Ascending aorta (tissue), 2 donors: ENCODE measurements around the gene ATG10. TPM values are rescaled to one million over a fixed set of nuclear protein-coding genes. Genes with fewer than 3 reads are reported as not detected.

Experiments
- DNase-seq, 2 donors: peaks; one replicate each; pipeline ENCODE4 v3.0.0-alpha.2; 2019; ENCODE audit warnings: low spot score in 2 of 2
- H3K27ac ChIP-seq, 2 donors: fragments of 200-600 bp; sonication (generic); one replicate each; pipeline ENCODE4 v1.5.1; 2016 to 2017; ENCODE audit warnings: mild to moderate bottlenecking in 1 of 2
- H3K27me3 ChIP-seq: fragments of 200-600 bp; sonication (generic); one replicate; pipeline ENCODE4 v1.5.1; 2017
- H3K36me3 ChIP-seq, 2 donors: fragments of 200-600 bp; sonication (generic); one replicate each; pipeline ENCODE4 v1.5.1; 2016
- H3K4me1 ChIP-seq, 2 donors: fragments of 200-600 bp; sonication (generic); one replicate each; pipeline ENCODE4 v1.5.1; 2016 to 2017; ENCODE audit warnings: mild to moderate bottlenecking in 1 of 2
- H3K4me3 ChIP-seq, 2 donors: fragments of 200-600 bp; sonication (generic); one replicate each; pipeline ENCODE4 v1.5.1; 2016 to 2017; ENCODE audit warnings: mild to moderate bottlenecking in 1 of 2
- H3K9me3 ChIP-seq, 2 donors: fragments of 200-600 bp; sonication (generic); one replicate each; pipeline ENCODE4 v1.5.1; 2016
- intact Hi-C: fragments of 100-400 bp; cut with DNase I; formaldehyde crosslinking; loops from one replicate; pipeline ENCODE4 v1.15.1; 2023
- total RNA-seq: library from RNA; depleted of rRNA; stranded (reverse); fragments of >200 nt; gene quantifications from one replicate; pipeline ENCODE4 v1.1.0, GENCODE V29; 2016
- TF ChIP-seq, protein P1 (sequence below), 3 experiments: fragments of 200-600 bp in 2 of 3; fragments of 450-650 bp in 1 of 3; sonication (generic) in 2 of 3; IDR thresholded peaks; one replicate each; pipeline ENCODE4 v1.5.1; 2016 to 2019; ENCODE audit warnings: antibody characterized with exemption in 3 of 3, mild to moderate bottlenecking in 1 of 3, moderate library complexity in 1 of 3

ATG10 gene
- total RNA-seq, 1 donor from 2014 or later = 8.4 TPM

DNA sequence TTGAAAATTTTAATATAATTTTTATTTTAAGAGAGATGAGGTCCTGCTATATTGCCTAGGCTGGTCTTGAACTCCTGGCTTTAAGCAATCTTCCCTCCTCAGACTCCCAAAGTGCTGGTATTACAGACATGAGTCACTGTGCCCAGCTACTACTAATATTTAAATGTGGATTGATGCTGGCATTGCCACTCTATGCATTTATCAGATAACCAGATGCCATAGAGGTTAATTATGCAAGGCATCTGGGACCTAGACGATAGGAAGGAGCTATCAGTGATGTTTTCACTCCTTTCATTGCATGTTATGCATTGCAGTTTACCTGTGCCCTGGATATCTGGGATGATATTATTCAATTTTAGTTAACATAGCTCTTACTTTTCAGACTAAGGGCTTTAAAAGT, 179.4 kb downstream of the ATG10 start:
- Histone ChIP-seq H3K9me3 (no peaks in the 10 kb centered on the region), H3K36me3 (no peaks in the 10 kb centered on the region), H3K4me1 (no peaks in the 10 kb centered on the region), H3K27ac (no peak overlapping the region), H3K4me3 (no peak overlapping the region), H3K27me3 (no peaks in the 10 kb centered on the region)
- DNase-seq = no peak
- intact Hi-C loops = no loop called here
- TF ChIP-seq, protein P1, sequence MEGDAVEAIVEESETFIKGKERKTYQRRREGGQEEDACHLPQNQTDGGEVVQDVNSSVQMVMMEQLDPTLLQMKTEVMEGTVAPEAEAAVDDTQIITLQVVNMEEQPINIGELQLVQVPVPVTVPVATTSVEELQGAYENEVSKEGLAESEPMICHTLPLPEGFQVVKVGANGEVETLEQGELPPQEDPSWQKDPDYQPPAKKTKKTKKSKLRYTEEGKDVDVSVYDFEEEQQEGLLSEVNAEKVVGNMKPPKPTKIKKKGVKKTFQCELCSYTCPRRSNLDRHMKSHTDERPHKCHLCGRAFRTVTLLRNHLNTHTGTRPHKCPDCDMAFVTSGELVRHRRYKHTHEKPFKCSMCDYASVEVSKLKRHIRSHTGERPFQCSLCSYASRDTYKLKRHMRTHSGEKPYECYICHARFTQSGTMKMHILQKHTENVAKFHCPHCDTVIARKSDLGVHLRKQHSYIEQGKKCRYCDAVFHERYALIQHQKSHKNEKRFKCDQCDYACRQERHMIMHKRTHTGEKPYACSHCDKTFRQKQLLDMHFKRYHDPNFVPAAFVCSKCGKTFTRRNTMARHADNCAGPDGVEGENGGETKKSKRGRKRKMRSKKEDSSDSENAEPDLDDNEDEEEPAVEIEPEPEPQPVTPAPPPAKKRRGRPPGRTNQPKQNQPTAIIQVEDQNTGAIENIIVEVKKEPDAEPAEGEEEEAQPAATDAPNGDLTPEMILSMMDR (IDR thresholded peaks at IDR 0.05) = no peak

DNA sequence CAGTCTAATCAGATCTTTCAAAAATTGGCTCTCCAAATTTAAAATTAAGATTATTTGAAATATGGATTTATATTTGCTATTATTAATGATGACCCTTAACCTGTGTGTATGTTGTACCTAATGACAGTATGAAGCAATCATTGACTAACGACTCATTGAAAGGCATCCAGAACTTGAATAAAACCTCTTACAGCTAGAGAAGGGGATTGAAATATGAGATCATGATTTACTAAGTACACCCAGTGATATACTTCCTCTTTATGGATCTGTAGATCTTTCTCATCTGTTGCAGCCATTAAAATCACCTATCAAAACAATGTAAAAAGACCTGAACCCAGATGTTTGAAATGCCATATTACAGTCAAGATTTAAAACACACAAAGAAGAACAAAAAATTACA, 179.8 kb downstream of the ATG10 start:
- TF ChIP-seq, protein P1 (IDR thresholded peaks at IDR 0.05) = no peak
- Histone ChIP-seq H3K9me3 (no peaks in the 10 kb centered on the region), H3K27me3 (no peaks in the 10 kb centered on the region), H3K4me1 (no peaks in the 10 kb centered on the region), H3K27ac (no peak overlapping the region), H3K4me3 (no peak overlapping the region), H3K36me3 (no peaks in the 10 kb centered on the region)
- no peak for DNase-seq
- intact Hi-C loops = no loop called here

DNA sequence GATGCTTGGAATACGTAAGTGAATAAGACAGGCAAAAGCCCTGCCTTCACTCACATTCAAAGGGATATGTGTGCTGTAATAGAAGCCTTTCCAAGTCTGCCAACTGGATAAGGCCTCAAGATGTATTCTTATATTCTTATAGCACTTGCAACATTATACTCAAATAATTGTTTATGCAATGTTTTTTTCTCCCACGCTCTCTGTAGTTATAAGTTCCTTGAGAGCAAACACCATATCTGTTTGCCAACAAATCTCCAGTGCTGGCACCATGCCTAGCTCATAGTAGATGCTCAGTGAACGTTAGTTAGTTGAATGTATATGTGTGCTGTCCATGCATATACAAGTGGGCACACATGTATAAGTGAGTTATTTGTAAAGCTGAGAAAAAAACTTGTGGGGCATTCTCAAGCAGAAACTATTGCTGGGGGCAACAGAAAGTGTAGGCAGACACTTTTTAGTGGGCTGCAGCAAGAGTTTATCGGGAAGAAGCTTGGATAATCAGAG, 181.2 kb downstream of the ATG10 start:
- Histone ChIP-seq H3K4me1 (no peaks in the 10 kb centered on the region), H3K36me3 (no peaks in the 10 kb centered on the region), H3K27me3 (no peaks in the 10 kb centered on the region), H3K9me3 (no peaks in the 10 kb centered on the region), H3K4me3 (no peak overlapping the region), H3K27ac (no peak overlapping the region)
- intact Hi-C loops = no loop called here
- no peak for DNase-seq
- TF ChIP-seq, protein P1 (IDR thresholded peaks at IDR 0.05) = no peak

DNA sequence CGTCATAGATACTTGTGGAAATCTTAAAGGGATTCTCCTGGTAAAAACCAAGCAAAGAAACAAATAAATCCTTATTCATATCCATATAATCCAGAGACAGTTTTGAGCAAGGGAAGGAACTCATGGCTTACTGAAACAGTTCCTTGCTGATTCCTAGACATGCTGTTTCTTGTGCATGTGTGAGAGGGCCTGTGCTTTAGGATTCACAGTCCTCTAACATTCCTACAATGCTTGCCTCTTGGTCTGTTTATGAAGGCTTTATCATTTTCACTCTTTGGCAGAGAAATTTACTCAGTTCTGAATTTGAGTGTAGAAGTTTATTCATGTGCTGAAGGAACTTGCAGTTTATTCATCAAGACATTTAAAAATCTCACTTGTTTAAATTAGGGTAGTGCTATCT, 183.0 kb downstream of the ATG10 start:
- no peaks in the 10 kb centered on the region for H3K27me3 ChIP-seq
- no peaks in the 10 kb centered on the region for H3K9me3 ChIP-seq
- H3K27ac ChIP-seq = no peak overlapping the region
- H3K4me3 ChIP-seq = no peak overlapping the region
- H3K36me3 ChIP-seq = no peaks in the 10 kb centered on the region
- TF ChIP-seq, protein P1 (IDR thresholded peaks at IDR 0.05) = no peak
- intact Hi-C loops = no loop called here
- no peaks in the 10 kb centered on the region for H3K4me1 ChIP-seq
- DNase-seq = no peak

DNA sequence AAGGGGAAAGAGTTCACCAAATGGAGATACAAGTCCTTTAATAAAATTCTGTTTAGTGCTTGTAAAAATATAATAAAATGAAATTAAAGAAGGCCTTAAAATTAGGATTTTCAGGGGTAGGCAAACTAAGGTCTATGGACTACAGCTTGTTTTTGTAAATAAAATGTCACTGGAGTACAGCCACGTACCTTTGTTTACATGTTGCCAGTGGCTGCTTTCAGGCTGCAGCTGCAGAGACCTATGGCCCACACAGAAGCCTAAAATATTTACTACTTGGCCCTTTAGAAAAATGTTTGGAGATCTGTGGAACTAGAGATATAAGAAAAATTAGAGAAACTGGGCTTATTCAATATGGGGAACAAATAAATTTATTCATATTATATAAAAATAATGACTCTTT, 183.5 kb downstream of the ATG10 start:
- intact Hi-C loops = no loop called here
- no peak overlapping the region for H3K4me3 ChIP-seq
- no peaks in the 10 kb centered on the region for H3K9me3 ChIP-seq
- no peaks in the 10 kb centered on the region for H3K4me1 ChIP-seq
- no peak for DNase-seq
- H3K27me3 ChIP-seq = no peaks in the 10 kb centered on the region
- H3K36me3 ChIP-seq = no peaks in the 10 kb centered on the region
- H3K27ac ChIP-seq = no peak overlapping the region
- TF ChIP-seq, protein P1 (IDR thresholded peaks at IDR 0.05) = no peak

DNA sequence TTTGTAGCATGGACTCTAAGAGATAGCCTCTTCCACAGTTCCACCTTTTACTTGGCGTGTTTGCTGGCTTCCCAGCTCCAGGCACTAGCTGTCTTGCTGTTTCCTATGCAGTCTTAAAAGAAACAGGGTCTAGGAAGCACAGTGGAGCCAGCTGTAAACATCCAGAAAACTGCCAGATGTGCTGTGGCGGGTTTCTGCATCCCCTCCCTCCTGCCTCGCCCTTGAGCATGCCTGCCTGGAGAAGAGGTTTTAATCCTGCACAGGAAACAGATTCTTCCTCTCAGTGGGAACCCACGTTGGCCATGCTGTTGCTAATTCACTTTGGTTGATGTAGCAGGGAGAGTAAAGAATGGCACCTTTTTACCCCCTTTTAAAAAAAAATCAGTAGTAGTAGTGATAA, 185.1 kb downstream of the ATG10 start:
- Histone ChIP-seq H3K4me3 (no peak overlapping the region), H3K27me3 (no peaks in the 10 kb centered on the region), H3K4me1 (no peaks in the 10 kb centered on the region), H3K9me3 (no peaks in the 10 kb centered on the region), H3K36me3 (no peaks in the 10 kb centered on the region), H3K27ac (no peak overlapping the region)
- TF ChIP-seq, protein P1 (IDR thresholded peaks at IDR 0.05) = no peak
- no peak for DNase-seq
- intact Hi-C loops = no loop called here
